Natural killer cell treated with Interleukin-12 subunit alpha and Interleukin-12 subunit beta and Interleukin-15 and Interleukin-18, amount 100 ng/mL, for 72 hours (primary cell): ENCODE measurements around the gene ZNF48. TPM values are rescaled to one million over a fixed set of nuclear protein-coding genes. Genes with fewer than 3 reads are reported as not detected.
A peak's percentile ranks its signal among the peaks of the same experiment; 100 is the strongest.

Experiments used
- ATAC-seq, 2 donors: fragments of 150-1000 bp; cut with Tn5 transposase in 1 of 2; sonication (Bioruptor Pico), chemical (Tn5 transposase) in 1 of 2; 2 replicates each; pipeline ENCODE4 v1.10.0; 2021
- DNase-seq: peaks from one replicate; pipeline ENCODE4 v3.0.0; 2022; ENCODE audit warnings: low spot score
- H3K27ac Mint-ChIP-seq, 2 donors: 1 replicate in 1 of 2; 2 replicates in 1 of 2; pipeline ENCODE4 v1.8.0; 2022; ENCODE audit warnings: mixed read lengths in 2 of 2, mild to moderate bottlenecking in 1 of 2, moderate library complexity in 1 of 2
- H3K27me3 Mint-ChIP-seq, 2 donors: 1 replicate in 1 of 2; 2 replicates in 1 of 2; pipeline ENCODE4 v1.8.0; 2022; ENCODE audit warnings: mixed read lengths in 2 of 2
- H3K36me3 Mint-ChIP-seq: one replicate; pipeline ENCODE4 v1.8.0; 2022; ENCODE audit warnings: mixed read lengths
- H3K4me1 Mint-ChIP-seq, 2 donors: 1 replicate in 1 of 2; 2 replicates in 1 of 2; pipeline ENCODE4 v1.8.0; 2022; ENCODE audit warnings: low read depth in 2 of 2, mixed read lengths in 2 of 2, mild to moderate bottlenecking in 1 of 2
- H3K4me3 Mint-ChIP-seq: one replicate; pipeline ENCODE4 v1.8.0; 2022; ENCODE audit warnings: mixed read lengths
- H3K9me3 Mint-ChIP-seq: 2 replicates; pipeline ENCODE4 v1.8.0; 2022; ENCODE audit warnings: mixed read lengths
- total RNA-seq, 2 donors: library from RNA; stranded (reverse); gene quantifications; one replicate each; pipeline ENCODE4 v1.2.3, GENCODE V29; 2022

The ZNF48 gene
- total RNA-seq, 2 donors from 2014 or later = 10.2 to 14.7 TPM

- Mint-ChIP-seq H3K4me3 (no peak overlapping the region), H3K27me3 (no peaks in the 10 kb centered on the region), H3K9me3 (no peaks in the 10 kb centered on the region), H3K4me1 (peaks cover 15 to 18% of the 10 kb centered on the region in 2 donors), H3K27ac (peak overlapping the region in 1 of 2 donors; percentile 17), H3K36me3 (peaks cover 11% of the 10 kb centered on the region)
- DNase-seq (no peak), ATAC-seq (no peak)
Observed at GRCh38 chr16:30416047-30416603, 20.9 kb downstream of the ZNF48 start.

- no peaks in the 10 kb centered on the region for H3K9me3 Mint-ChIP-seq
- peak overlapping the region; percentile 51 for H3K4me3 Mint-ChIP-seq
- peak overlapping the region in 1 of 2 donors; percentile 29 for H3K27ac Mint-ChIP-seq
- DNase-seq = no peak
- peaks cover 13% of the 10 kb centered on the region for H3K36me3 Mint-ChIP-seq
- peaks cover 15 to 18% of the 10 kb centered on the region in 2 donors for H3K4me1 Mint-ChIP-seq
- ATAC-seq = no peak
- H3K27me3 Mint-ChIP-seq = no peaks in the 10 kb centered on the region
Observed at GRCh38 chr16:30416624-30417528, 21.7 kb downstream of the ZNF48 start.

GRCh38 chr16:30417529-30418349, 22.5 kb downstream of the ZNF48 start:
- H3K27me3 Mint-ChIP-seq = no peaks in the 10 kb centered on the region
- H3K4me3 Mint-ChIP-seq = peak overlapping the region; percentile 44
- peaks cover 15% of the 10 kb centered on the region in 2 donors for H3K4me1 Mint-ChIP-seq
- DNase-seq (peak; percentile 91), ATAC-seq (peak; percentile 94 to 96)
- H3K9me3 Mint-ChIP-seq = no peaks in the 10 kb centered on the region
- H3K27ac Mint-ChIP-seq = no peak overlapping the region
- peaks cover 9% of the 10 kb centered on the region for H3K36me3 Mint-ChIP-seq

- no peak for ATAC-seq
- Mint-ChIP-seq H3K9me3 (no peaks in the 10 kb centered on the region), H3K4me1 (peaks cover 14 to 15% of the 10 kb centered on the region in 2 donors), H3K4me3 (peak overlapping the region; percentile 44), H3K36me3 (peaks cover 9% of the 10 kb centered on the region), H3K27ac (no peak overlapping the region), H3K27me3 (no peaks in the 10 kb centered on the region)
- no peak for DNase-seq
Observed at GRCh38 chr16:30418350-30419181, 23.3 kb downstream of the ZNF48 start.

DNA sequence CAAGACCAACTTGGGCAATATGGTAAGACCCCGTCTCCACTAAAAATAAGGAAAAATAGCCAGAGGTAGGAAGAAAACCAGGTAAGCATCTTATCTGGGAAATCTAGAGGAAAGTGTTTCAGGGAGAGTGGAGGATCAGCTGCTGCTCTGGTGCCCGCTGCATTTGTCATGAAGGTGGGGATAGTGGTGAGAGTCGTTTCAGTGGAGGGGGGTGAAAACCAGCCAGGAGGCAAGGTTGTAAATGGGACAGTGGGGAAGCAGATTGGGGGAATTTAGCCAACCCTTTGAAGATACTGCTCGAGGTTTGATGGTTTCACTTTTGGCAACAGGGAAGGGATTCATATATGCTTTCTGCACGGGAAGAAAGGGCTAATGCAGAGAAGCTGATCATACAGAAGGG, 25.8 kb downstream of the ZNF48 start:
- no peaks in the 10 kb centered on the region for H3K27me3 Mint-ChIP-seq
- peaks cover 13 to 14% of the 10 kb centered on the region in 2 donors for H3K4me1 Mint-ChIP-seq
- no peak overlapping the region for H3K4me3 Mint-ChIP-seq
- no peak overlapping the region for H3K27ac Mint-ChIP-seq
- DNase-seq (no peak), ATAC-seq (no peak)
- H3K36me3 Mint-ChIP-seq = peaks cover 9% of the 10 kb centered on the region
- H3K9me3 Mint-ChIP-seq = no peaks in the 10 kb centered on the region

DNA sequence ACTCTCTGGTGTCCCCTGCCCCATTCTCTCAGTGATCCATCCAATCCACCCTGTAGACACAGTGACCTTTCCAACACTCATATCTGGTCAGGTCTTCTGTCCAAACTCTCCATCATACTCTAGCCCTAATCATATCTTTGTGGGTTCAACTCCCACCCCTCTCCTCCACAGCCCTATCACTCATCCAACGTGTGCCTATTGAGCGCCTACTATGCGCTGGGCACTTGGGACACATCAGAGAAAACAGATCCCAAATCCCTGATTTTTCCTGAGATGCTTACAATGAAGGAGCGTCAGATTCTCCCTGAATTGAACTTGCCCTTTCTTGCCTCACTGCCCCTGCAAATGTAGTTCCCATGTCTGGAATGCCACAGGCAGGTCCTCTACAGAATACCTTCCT, 32.8 kb downstream of the ZNF48 start:
- Mint-ChIP-seq H3K27ac (no peak overlapping the region), H3K36me3 (peaks cover 6% of the 10 kb centered on the region), H3K9me3 (no peaks in the 10 kb centered on the region), H3K27me3 (no peaks in the 10 kb centered on the region), H3K4me1 (peaks cover 8 to 11% of the 10 kb centered on the region in 2 donors), H3K4me3 (no peak overlapping the region)
- ATAC-seq (no peak), DNase-seq (no peak)

DNA sequence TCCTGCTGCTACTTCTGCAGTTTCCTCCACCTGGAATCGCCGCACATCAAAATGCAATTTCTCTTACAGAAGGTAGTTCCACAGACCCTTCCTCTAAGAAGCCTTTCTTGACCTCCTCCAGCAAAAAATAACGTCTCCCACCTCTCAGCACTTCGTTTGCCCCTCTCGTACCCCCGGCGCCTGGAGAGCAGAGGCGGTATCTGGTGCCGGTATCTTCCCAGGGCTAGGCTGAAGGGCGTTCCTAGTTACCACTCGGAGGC, 34.1 kb downstream of the ZNF48 start:
- DNase-seq = no peak
- Mint-ChIP-seq H3K27me3 (no peaks in the 10 kb centered on the region), H3K4me3 (no peak overlapping the region), H3K27ac (no peak overlapping the region), H3K9me3 (no peaks in the 10 kb centered on the region), H3K36me3 (peaks cover 6% of the 10 kb centered on the region), H3K4me1 (peaks cover 8 to 11% of the 10 kb centered on the region in 2 donors)
- ATAC-seq = no peak

GRCh38 chr16:30429678-30430427, 34.6 kb downstream of the ZNF48 start, which contains the start of gene DCTPP1:
Gene DCTPP1, minus strand, starts transcription at chr16:30430030. Its CDS starts 50 bp downstream, at chr16:30429980.
- ATAC-seq (peak; percentile 99), DNase-seq (peak; percentile 98)
- peaks cover 11 to 12% of the 10 kb centered on the region in 2 donors for H3K4me1 Mint-ChIP-seq
- no peaks in the 10 kb centered on the region for H3K27me3 Mint-ChIP-seq
- no peaks in the 10 kb centered on the region for H3K9me3 Mint-ChIP-seq
- no peak within 1 kb of the TSS for H3K4me3 Mint-ChIP-seq
- peaks cover 6% of the 10 kb centered on the region for H3K36me3 Mint-ChIP-seq
- H3K27ac Mint-ChIP-seq = no peak within 1 kb of the TSS

GRCh38 chr16:30430428-30430970, 35.3 kb downstream of the ZNF48 start:
- Mint-ChIP-seq H3K4me1 (peaks cover 11 to 15% of the 10 kb centered on the region in 2 donors), H3K9me3 (no peaks in the 10 kb centered on the region), H3K27ac (no peak overlapping the region), H3K36me3 (peaks cover 6% of the 10 kb centered on the region), H3K27me3 (no peaks in the 10 kb centered on the region), H3K4me3 (no peak overlapping the region)
- DNase-seq = no peak
- ATAC-seq = peak; percentile 11 to 30

GRCh38 chr16:30434852-30435251, 39.6 kb downstream of the ZNF48 start:
- DNase-seq = no peak
- peaks cover 0 to 12% of the 10 kb centered on the region in 2 donors for H3K4me1 Mint-ChIP-seq
- ATAC-seq = no peak
- no peaks in the 10 kb centered on the region for H3K27me3 Mint-ChIP-seq
- H3K36me3 Mint-ChIP-seq = no peaks in the 10 kb centered on the region
- H3K4me3 Mint-ChIP-seq = no peak overlapping the region
- peak overlapping the region in 1 of 2 donors; percentile 2 for H3K27ac Mint-ChIP-seq
- no peaks in the 10 kb centered on the region for H3K9me3 Mint-ChIP-seq

DNA sequence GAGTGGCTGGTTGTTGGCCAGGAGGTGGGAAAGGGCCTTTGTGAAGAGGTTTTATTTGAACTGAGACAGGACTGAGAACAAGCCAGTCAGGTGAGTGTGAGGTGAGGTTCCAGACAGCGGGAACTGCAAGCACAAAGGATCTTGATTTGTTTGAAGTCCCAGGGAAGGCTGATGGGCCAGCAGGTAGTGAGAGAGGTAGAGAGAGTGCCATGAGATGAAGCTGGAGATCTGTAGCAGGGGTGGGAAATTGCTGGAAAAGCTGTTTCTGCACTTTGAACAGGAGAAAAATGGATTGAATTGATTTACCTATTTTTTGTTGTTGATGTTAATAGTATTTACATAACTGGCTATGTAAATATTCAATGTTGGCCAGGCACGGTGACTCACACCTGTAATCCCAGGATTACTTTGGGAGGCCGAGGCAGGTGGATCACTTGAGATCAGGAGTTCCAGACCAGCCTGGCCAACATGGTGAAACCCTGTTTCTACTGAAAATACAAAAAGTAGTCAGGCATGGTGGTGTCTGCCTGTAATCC, 42.4 kb downstream of the ZNF48 start:
- no peaks in the 10 kb centered on the region for H3K36me3 Mint-ChIP-seq
- H3K4me3 Mint-ChIP-seq = no peak overlapping the region
- no peaks in the 10 kb centered on the region for H3K27me3 Mint-ChIP-seq
- H3K9me3 Mint-ChIP-seq = no peaks in the 10 kb centered on the region
- peaks cover 5 to 12% of the 10 kb centered on the region in 2 donors for H3K4me1 Mint-ChIP-seq
- no peak for DNase-seq
- no peak overlapping the region for H3K27ac Mint-ChIP-seq
- no peak for ATAC-seq

DNA sequence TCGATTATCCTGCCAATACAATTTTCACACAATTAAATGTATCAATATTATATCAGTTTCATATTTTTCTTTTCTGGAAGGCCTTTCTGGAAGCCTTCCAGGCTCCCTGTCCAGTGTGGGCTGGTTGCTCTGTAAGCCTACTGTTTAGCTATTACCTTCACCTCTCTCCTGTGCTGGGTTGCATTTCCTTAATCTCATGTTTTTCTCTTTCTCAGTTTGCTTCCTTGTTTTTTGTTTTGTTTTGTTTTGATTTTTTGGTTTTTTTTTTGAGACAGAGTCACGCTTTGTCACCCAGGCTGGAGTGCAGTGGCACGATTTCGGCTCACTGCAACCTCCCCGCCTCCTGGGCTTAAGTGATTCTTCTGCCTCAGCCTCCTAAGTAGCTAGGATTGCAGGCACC, 43.6 kb downstream of the ZNF48 start:
- Mint-ChIP-seq H3K36me3 (peaks cover 8% of the 10 kb centered on the region), H3K4me3 (no peak overlapping the region), H3K27me3 (no peaks in the 10 kb centered on the region), H3K4me1 (peaks cover 14 to 22% of the 10 kb centered on the region in 2 donors), H3K9me3 (no peaks in the 10 kb centered on the region), H3K27ac (no peak overlapping the region)
- DNase-seq = no peak
- no peak for ATAC-seq
